Activated CD8-positive, alpha-beta memory T cell treated with anti-CD3 and anti-CD28 coated beads for 36 hours (primary cell): ENCODE measurements around the gene AP3D1. TPM values are rescaled to one million over a fixed set of nuclear protein-coding genes. Genes with fewer than 3 reads are reported as not detected.

Experiments
- CTCF ChIA-PET: fragments of 350-600 bp; sonication (Branson Sonifier 250); formaldehyde crosslinking; loops from one replicate; lab custom pipeline; 2021; ENCODE audit warnings: antibody characterized with exemption; lab: Charles Lee
- POLR2A ChIA-PET: fragments of 350-600 bp; sonication (Branson Sonifier 250); formaldehyde crosslinking; loops from one replicate; lab custom pipeline; 2021; ENCODE audit warnings: antibody characterized with exemption; lab: Charles Lee
- total RNA-seq, 2 experiments: library from RNA; stranded (reverse); gene quantifications; one replicate each; pipeline ENCODE4 v1.2.3, GENCODE V29; 2021

The AP3D1 gene
- total RNA-seq, 2 experiments from 2014 or later, result 94.2 to 103 TPM

- POLR2A ChIA-PET, result interaction anchor here (0.7 kb wide), 1 partner anchor 17 kb away, joined by 3 read pairs; no protein-coding TSS in a partner anchor
- CTCF ChIA-PET, result interaction anchor here (0.6 kb wide), 1 partner anchor 118 kb away, joined by 4 read pairs; no protein-coding TSS in a partner anchor
Observed at GRCh38 chr19:2119921-2120785, 31.2 kb downstream of the AP3D1 start.

- ChIA-PET CTCF (no interaction called here), POLR2A (no interaction called here)
Observed at GRCh38 chr19:2118438-2118837, 32.9 kb downstream of the AP3D1 start.

- CTCF ChIA-PET, result interaction anchor here (0.6 kb wide), 1 partner anchor 122 kb away, joined by 3 read pairs; no protein-coding TSS in a partner anchor
Observed at GRCh38 chr19:2117215-2117960, 34.0 kb downstream of the AP3D1 start.

GRCh38 chr19:2116507-2116906 is 34.9 kb downstream of the AP3D1 start:
- POLR2A ChIA-PET, result no interaction called here

More at GRCh38 chr19:2117215-2117960, 34.0 kb downstream of the AP3D1 start:
- POLR2A ChIA-PET, result no interaction called here

GRCh38 chr19:2115911-2116426 is 35.4 kb downstream of the AP3D1 start:
- POLR2A ChIA-PET, result no interaction called here
- CTCF ChIA-PET, result no interaction called here

More at GRCh38 chr19:2116507-2116906, 34.9 kb downstream of the AP3D1 start:
- CTCF ChIA-PET, result no interaction called here

GRCh38 chr19:2115324-2115723 is 36.0 kb downstream of the AP3D1 start:
- POLR2A ChIA-PET, result no interaction called here

GRCh38 chr19:2114821-2115220 is 36.5 kb downstream of the AP3D1 start:
- CTCF ChIA-PET, result no interaction called here

More at GRCh38 chr19:2115324-2115723, 36.0 kb downstream of the AP3D1 start:
- CTCF ChIA-PET, result no interaction called here

GRCh38 chr19:2114218-2114617 is 37.1 kb downstream of the AP3D1 start:
- POLR2A ChIA-PET, result no interaction called here
- CTCF ChIA-PET, result no interaction called here

More at GRCh38 chr19:2114821-2115220, 36.5 kb downstream of the AP3D1 start:
- POLR2A ChIA-PET, result no interaction called here

- POLR2A ChIA-PET, result no interaction called here
- CTCF ChIA-PET, result no interaction called here
Observed at GRCh38 chr19:2113439-2114211, 37.7 kb downstream of the AP3D1 start.

GRCh38 chr19:2112516-2113320 is 38.6 kb downstream of the AP3D1 start:
- CTCF ChIA-PET, result no interaction called here

GRCh38 chr19:2111886-2112285 is 39.5 kb downstream of the AP3D1 start:
- CTCF ChIA-PET, result no interaction called here
- POLR2A ChIA-PET, result no interaction called here

More at GRCh38 chr19:2112516-2113320, 38.6 kb downstream of the AP3D1 start:
- POLR2A ChIA-PET, result interaction anchor here (0.8 kb wide), 1 partner anchor 121 kb away, joined by 3 read pairs; no protein-coding TSS in a partner anchor

GRCh38 chr19:2111425-2111824 is 39.9 kb downstream of the AP3D1 start:
- ChIA-PET CTCF (no interaction called here), POLR2A (no interaction called here)

- ChIA-PET CTCF (no interaction called here), POLR2A (no interaction called here)
Observed at GRCh38 chr19:2110822-2111221, 40.5 kb downstream of the AP3D1 start.

GRCh38 chr19:2109046-2109864 is 42.1 kb downstream of the AP3D1 start:
- ChIA-PET POLR2A (interaction anchor here (0.6 kb wide), 1 partner anchor 1128 kb away, joined by 3 read pairs; no protein-coding TSS in a partner anchor), CTCF (interaction anchor here (0.6 kb wide), 1 partner anchor 34 kb away, joined by 5 read pairs; no protein-coding TSS in a partner anchor)

- ChIA-PET CTCF (no interaction called here), POLR2A (no interaction called here)
Observed at GRCh38 chr19:2108251-2109016, 42.9 kb downstream of the AP3D1 start.

- CTCF ChIA-PET, result interaction anchor here (0.6 kb wide), 1 partner anchor 43 kb away, joined by 3 read pairs; no protein-coding TSS in a partner anchor
- POLR2A ChIA-PET, result interaction anchor here (0.5 to 0.7 kb wide), 2 partner anchors 17 to 234 kb away, joined by 3 read pairs; no protein-coding TSS in a partner anchor
Observed at GRCh38 chr19:2103045-2103707, 48.2 kb downstream of the AP3D1 start.
